Measurements from ENCODE around the gene PAK5.

The PAK5 gene

GRCh38 chr20:9509246-9509645 lies 329.6 kb downstream of the PAK5 start:
- Mint-ChIP-seq H3K36me3 (ENCODE audit: insufficient read depth) (no peaks in the 10 kb centered on the region), H3K4me1 (ENCODE audit: low read depth in 2 of 2) (no peaks in the 10 kb centered on the region), H3K9me3 (no peaks in the 10 kb centered on the region), H3K27me3 (peaks cover 24 to 54% of the 10 kb centered on the region in 2 donors), H3K4me3 (no peak overlapping the region), H3K27ac (no peak overlapping the region)
- ATAC-seq (replicated peaks) (no peak), DNase-seq (no peak)

- Mint-ChIP-seq H3K27me3 (peaks cover 24 to 49% of the 10 kb centered on the region in 2 donors), H3K36me3 (ENCODE audit: insufficient read depth) (no peaks in the 10 kb centered on the region), H3K27ac (no peak overlapping the region), H3K4me3 (no peak overlapping the region), H3K9me3 (no peaks in the 10 kb centered on the region), H3K4me1 (ENCODE audit: low read depth in 2 of 2) (no peaks in the 10 kb centered on the region)
- DNase-seq (no peak), ATAC-seq (replicated peaks) (no peak)
Measured at GRCh38 chr20:9508696-9509178, 330.1 kb downstream of the PAK5 start.

GRCh38 chr20:9508240-9508661 lies 330.6 kb downstream of the PAK5 start:
- Mint-ChIP-seq H3K27ac (no peak overlapping the region), H3K4me1 (ENCODE audit: low read depth in 2 of 2) (no peaks in the 10 kb centered on the region), H3K36me3 (ENCODE audit: insufficient read depth) (no peaks in the 10 kb centered on the region), H3K9me3 (peaks cover 0 to 2% of the 10 kb centered on the region in 2 donors), H3K4me3 (no peak overlapping the region), H3K27me3 (peaks cover 24 to 49% of the 10 kb centered on the region in 2 donors)
- ATAC-seq (replicated peaks), result no peak
- no peak for DNase-seq

- H3K4me1 Mint-ChIP-seq (ENCODE audit: low read depth in 2 of 2), result no peaks in the 10 kb centered on the region
- ATAC-seq (replicated peaks), result no peak
- H3K27me3 Mint-ChIP-seq, result peaks cover 22 to 49% of the 10 kb centered on the region in 2 donors
- H3K36me3 Mint-ChIP-seq (ENCODE audit: insufficient read depth), result no peaks in the 10 kb centered on the region
- no peak overlapping the region for H3K4me3 Mint-ChIP-seq
- no peak for DNase-seq
- H3K27ac Mint-ChIP-seq, result no peak overlapping the region
- peaks cover 0 to 5% of the 10 kb centered on the region in 2 donors for H3K9me3 Mint-ChIP-seq
Measured at GRCh38 chr20:9507544-9508239, 331.2 kb downstream of the PAK5 start.

- H3K36me3 Mint-ChIP-seq (ENCODE audit: insufficient read depth), result no peaks in the 10 kb centered on the region
- peaks cover 17 to 49% of the 10 kb centered on the region in 2 donors for H3K27me3 Mint-ChIP-seq
- no peak overlapping the region for H3K27ac Mint-ChIP-seq
- ATAC-seq (replicated peaks) (no peak), DNase-seq (no peak)
- H3K4me1 Mint-ChIP-seq (ENCODE audit: low read depth in 2 of 2), result no peaks in the 10 kb centered on the region
- H3K9me3 Mint-ChIP-seq, result peaks cover 6 to 9% of the 10 kb centered on the region in 2 donors
- no peak overlapping the region for H3K4me3 Mint-ChIP-seq
Measured at GRCh38 chr20:9506964-9507369, 331.9 kb downstream of the PAK5 start.

- ATAC-seq (replicated peaks), result no peak
- DNase-seq, result no peak
- Mint-ChIP-seq H3K4me1 (ENCODE audit: low read depth in 2 of 2) (no peaks in the 10 kb centered on the region), H3K27me3 (peaks cover 17 to 43% of the 10 kb centered on the region in 2 donors), H3K36me3 (ENCODE audit: insufficient read depth) (no peaks in the 10 kb centered on the region), H3K4me3 (no peak overlapping the region), H3K27ac (no peak overlapping the region), H3K9me3 (peaks cover 6 to 9% of the 10 kb centered on the region in 2 donors)
Measured at GRCh38 chr20:9506280-9506821, 332.5 kb downstream of the PAK5 start.

GRCh38 chr20:9503526-9504245 lies 335.2 kb downstream of the PAK5 start:
- H3K9me3 Mint-ChIP-seq, result peaks cover 6 to 9% of the 10 kb centered on the region in 2 donors
- H3K4me1 Mint-ChIP-seq (ENCODE audit: low read depth in 2 of 2), result no peaks in the 10 kb centered on the region
- no peak overlapping the region for H3K27ac Mint-ChIP-seq
- no peak for DNase-seq
- H3K27me3 Mint-ChIP-seq, result peaks cover 8 to 29% of the 10 kb centered on the region in 2 donors
- H3K36me3 Mint-ChIP-seq (ENCODE audit: insufficient read depth), result no peaks in the 10 kb centered on the region
- no peak for ATAC-seq (replicated peaks)
- no peak overlapping the region for H3K4me3 Mint-ChIP-seq

GRCh38 chr20:9501473-9501872 lies 337.4 kb downstream of the PAK5 start:
- peaks cover 6 to 11% of the 10 kb centered on the region in 2 donors for H3K9me3 Mint-ChIP-seq
- H3K4me1 Mint-ChIP-seq (ENCODE audit: low read depth in 2 of 2), result no peaks in the 10 kb centered on the region
- H3K27ac Mint-ChIP-seq, result no peak overlapping the region
- no peak for DNase-seq
- no peaks in the 10 kb centered on the region for H3K36me3 Mint-ChIP-seq (ENCODE audit: insufficient read depth)
- H3K4me3 Mint-ChIP-seq, result no peak overlapping the region
- ATAC-seq (replicated peaks), result no peak
- peaks cover 0 to 7% of the 10 kb centered on the region in 2 donors for H3K27me3 Mint-ChIP-seq

- no peak for ATAC-seq (replicated peaks)
- Mint-ChIP-seq H3K4me1 (ENCODE audit: low read depth in 2 of 2) (no peaks in the 10 kb centered on the region), H3K27me3 (no peaks in the 10 kb centered on the region)
Measured at GRCh38 chr20:9500121-9500520, 338.8 kb downstream of the PAK5 start.

GRCh38 chr20:9499126-9499899 lies 339.6 kb downstream of the PAK5 start:
- no peak overlapping the region for H3K27ac Mint-ChIP-seq
- no peaks in the 10 kb centered on the region for H3K36me3 Mint-ChIP-seq (ENCODE audit: insufficient read depth)
- ATAC-seq (replicated peaks) (no peak), DNase-seq (no peak)
- H3K27me3 Mint-ChIP-seq, result no peaks in the 10 kb centered on the region
- H3K4me1 Mint-ChIP-seq (ENCODE audit: low read depth in 2 of 2), result no peaks in the 10 kb centered on the region
- no peak overlapping the region for H3K4me3 Mint-ChIP-seq
- H3K9me3 Mint-ChIP-seq, result peaks cover 15% of the 10 kb centered on the region in 2 donors

More at GRCh38 chr20:9500121-9500520, 338.8 kb downstream of the PAK5 start:
- DNase-seq, result no peak
- Mint-ChIP-seq H3K4me3 (no peak overlapping the region), H3K9me3 (peaks cover 15% of the 10 kb centered on the region in 2 donors), H3K27ac (no peak overlapping the region), H3K36me3 (ENCODE audit: insufficient read depth) (no peaks in the 10 kb centered on the region)

- Mint-ChIP-seq H3K27ac (no peak overlapping the region), H3K4me1 (ENCODE audit: low read depth in 2 of 2) (no peaks in the 10 kb centered on the region), H3K27me3 (no peaks in the 10 kb centered on the region), H3K4me3 (no peak overlapping the region), H3K9me3 (peaks cover 12 to 15% of the 10 kb centered on the region in 2 donors), H3K36me3 (ENCODE audit: insufficient read depth) (no peaks in the 10 kb centered on the region)
- DNase-seq (no peak), ATAC-seq (replicated peaks) (no peak)
Measured at GRCh38 chr20:9498322-9498721, 340.6 kb downstream of the PAK5 start.

- H3K4me3 Mint-ChIP-seq, result no peak overlapping the region
- no peaks in the 10 kb centered on the region for H3K36me3 Mint-ChIP-seq (ENCODE audit: insufficient read depth)
- DNase-seq (no peak), ATAC-seq (replicated peaks) (no peak)
- H3K9me3 Mint-ChIP-seq, result peaks cover 6 to 10% of the 10 kb centered on the region in 2 donors
- no peaks in the 10 kb centered on the region for H3K27me3 Mint-ChIP-seq
- no peaks in the 10 kb centered on the region for H3K4me1 Mint-ChIP-seq (ENCODE audit: low read depth in 2 of 2)
- H3K27ac Mint-ChIP-seq, result no peak overlapping the region
Measured at GRCh38 chr20:9496155-9496554, 342.7 kb downstream of the PAK5 start.

- Mint-ChIP-seq H3K4me3 (no peak overlapping the region), H3K4me1 (ENCODE audit: low read depth in 2 of 2) (no peaks in the 10 kb centered on the region), H3K36me3 (ENCODE audit: insufficient read depth) (no peaks in the 10 kb centered on the region), H3K27ac (no peak overlapping the region), H3K9me3 (peaks cover 6 to 10% of the 10 kb centered on the region in 2 donors), H3K27me3 (no peaks in the 10 kb centered on the region)
- DNase-seq (no peak), ATAC-seq (replicated peaks) (no peak)
Measured at GRCh38 chr20:9495701-9496100, 343.2 kb downstream of the PAK5 start.

Measured in effector memory CD8-positive, alpha-beta T cell (primary cell).